Hematopoietic multipotent progenitor cell treated with erythropoietin and hydrocortisone succinate and interleukin-3 and kit ligand, for 4 days (in vitro differentiated cells): ENCODE data around the gene CENPO.

Source experiments
- DNase-seq: peaks from one replicate; pipeline ENCODE4 v3.0.0-alpha.2; 2015

Gene CENPO

GRCh38 chr2:24866946-24867345 lies 73.7 kb downstream of the CENPO start:
- DNase-seq, result no peak

- DNase-seq, result no peak
Measured at GRCh38 chr2:24870440-24870839, 77.2 kb downstream of the CENPO start.

GRCh38 chr2:24870891-24871705 lies 77.9 kb downstream of the CENPO start:
- DNase-seq, result no peak

GRCh38 chr2:24871852-24872333 lies 78.7 kb downstream of the CENPO start:
- DNase-seq, result no peak
